Measurements from ENCODE around the gene VPS72.
A peak's percentile ranks its signal among the peaks of the same experiment; 100 is the strongest.
"Not testable (repeated sequence)": the region's sequence is repeated elsewhere in the genome, so short reads cannot be mapped to it uniquely, and the experiment has no call there.

VPS72 gene

GRCh38 chr1:151189637-151190445 is at the start of gene VPS72:
TSS of gene VPS72 (minus strand) at chr1:151190197. CDS start at chr1:151190121, 76 bp downstream.
- peak; percentile 80 for DNase-seq (ENCODE audit: low read depth)

- no peak for DNase-seq (ENCODE audit: low read depth)
Measured at GRCh38 chr1:151238467-151238739, 48.4 kb upstream of the VPS72 start.

- no peak for DNase-seq (ENCODE audit: low read depth)
Measured at GRCh38 chr1:151237678-151238466, 47.9 kb upstream of the VPS72 start.

GRCh38 chr1:151235235-151235634 is 45.2 kb upstream of the VPS72 start:
- DNase-seq (ENCODE audit: low read depth): no peak

GRCh38 chr1:151222130-151222529 is 32.1 kb upstream of the VPS72 start:
- no peak for DNase-seq (ENCODE audit: low read depth)

- DNase-seq (ENCODE audit: low read depth): no peak
Measured at GRCh38 chr1:151221616-151222015, 31.6 kb upstream of the VPS72 start.

GRCh38 chr1:151213560-151213959 is 23.6 kb upstream of the VPS72 start:
- no peak for DNase-seq (ENCODE audit: low read depth)

GRCh38 chr1:151211972-151212705 is 22.1 kb upstream of the VPS72 start:
- no peak for DNase-seq (ENCODE audit: low read depth)

DNA sequence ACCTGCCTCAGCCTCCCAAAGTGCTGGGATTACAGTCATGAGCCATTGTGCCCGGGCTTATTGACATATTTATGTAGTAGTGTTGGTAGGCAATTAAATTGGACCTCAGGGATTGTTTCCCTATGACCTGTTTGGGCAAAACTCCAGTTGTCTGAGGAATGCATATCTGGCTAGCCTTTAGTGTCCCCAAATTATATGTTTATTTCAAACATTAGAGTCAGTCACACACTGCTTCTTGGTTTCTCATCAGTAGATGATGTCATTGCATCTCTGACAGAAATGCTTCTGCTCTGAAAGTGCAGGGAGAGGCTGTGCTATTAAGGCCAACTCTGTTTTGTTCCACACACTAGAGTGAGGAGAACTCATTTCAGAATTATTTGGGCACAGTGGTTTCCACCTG is 20.8 kb upstream of the VPS72 start:
- DNase-seq (ENCODE audit: low read depth): no peak

DNA sequence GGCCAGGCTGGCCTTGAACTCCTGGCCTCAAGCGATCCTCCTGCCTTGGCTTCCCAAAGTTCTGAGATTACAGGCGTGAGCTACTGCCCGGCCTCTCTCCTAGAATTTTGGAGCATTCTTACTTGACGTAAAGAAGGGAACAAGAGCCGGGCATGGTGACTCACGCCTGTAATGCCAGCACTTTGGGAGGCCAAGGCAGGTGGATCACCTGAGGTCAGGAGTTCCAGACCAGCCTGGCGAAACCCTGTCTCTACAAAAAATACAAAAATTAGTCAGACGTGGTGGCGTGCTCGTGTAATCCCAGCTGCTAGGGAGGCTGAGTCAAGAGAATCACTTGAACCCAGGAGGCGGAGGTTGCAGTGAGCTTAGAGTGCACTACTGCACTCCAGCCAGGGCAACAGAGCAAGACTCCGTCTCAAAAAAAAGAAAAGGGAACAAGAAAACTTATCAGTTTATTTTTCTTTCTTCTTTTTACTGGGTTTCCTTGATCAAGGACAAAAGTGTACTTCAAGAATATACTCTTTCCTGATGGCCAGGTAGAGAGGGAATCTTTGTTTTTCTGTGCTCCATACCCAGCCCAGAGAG is 15.5 kb upstream of the VPS72 start:
- not testable (repeated sequence) for DNase-seq (ENCODE audit: low read depth)

GRCh38 chr1:151199873-151200581 is 10.0 kb upstream of the VPS72 start:
- DNase-seq (ENCODE audit: low read depth): no peak

DNA sequence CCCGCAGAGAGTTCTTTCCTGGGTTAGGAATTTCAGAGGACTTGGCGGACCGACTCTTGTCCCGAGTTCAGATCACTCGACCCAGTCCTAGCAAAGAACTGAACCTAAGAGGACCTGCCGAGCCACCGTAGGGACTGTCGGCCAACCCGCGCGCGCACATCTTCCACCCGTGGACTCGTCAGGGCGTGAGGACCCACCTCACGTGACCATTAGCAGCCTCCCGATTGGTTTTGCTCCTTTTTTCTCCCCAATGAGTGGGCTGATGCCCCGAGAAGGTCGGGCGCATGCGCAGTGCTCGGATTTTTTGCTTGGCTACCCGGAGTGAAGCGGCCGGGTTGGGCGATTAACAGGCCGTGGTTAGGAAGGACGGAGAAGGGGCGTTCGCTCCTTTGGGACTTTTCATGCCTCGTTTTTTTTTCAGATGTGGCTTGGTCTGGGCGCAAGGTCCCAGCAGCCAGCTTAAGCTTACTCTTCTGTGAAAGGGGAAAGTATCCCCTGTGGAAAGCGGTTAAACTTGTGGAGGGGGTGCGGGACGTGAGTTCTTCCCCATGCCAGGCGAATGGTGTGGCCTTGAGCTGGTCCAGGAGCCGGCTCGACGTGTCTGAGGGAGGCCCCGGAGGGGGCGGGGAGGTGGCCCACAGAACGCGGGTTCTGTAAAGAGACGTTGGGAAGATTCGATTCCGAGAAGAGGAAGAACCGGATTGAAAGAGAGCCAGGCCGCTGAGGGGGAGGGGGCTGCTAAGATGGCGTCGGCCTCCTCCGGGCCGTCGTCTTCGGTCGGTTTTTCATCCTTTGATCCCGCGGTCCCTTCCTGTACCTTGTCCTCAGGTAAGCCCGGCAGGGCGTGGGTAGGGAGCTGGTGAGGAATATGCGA is 8.5 kb upstream of the VPS72 start, which contains the start of gene PIP5K1A:
Gene PIP5K1A (plus strand): TSS at position 299 of the 874 bp plus-strand sequence. CDS start 445 bp downstream, at position 744.
- DNase-seq (ENCODE audit: low read depth): peak; percentile 99

GRCh38 chr1:151197863-151198253 is 7.9 kb upstream of the VPS72 start:
- DNase-seq (ENCODE audit: low read depth): no peak

GRCh38 chr1:151196292-151196800 is 6.3 kb upstream of the VPS72 start:
- DNase-seq (ENCODE audit: low read depth): peak; percentile 24

DNA sequence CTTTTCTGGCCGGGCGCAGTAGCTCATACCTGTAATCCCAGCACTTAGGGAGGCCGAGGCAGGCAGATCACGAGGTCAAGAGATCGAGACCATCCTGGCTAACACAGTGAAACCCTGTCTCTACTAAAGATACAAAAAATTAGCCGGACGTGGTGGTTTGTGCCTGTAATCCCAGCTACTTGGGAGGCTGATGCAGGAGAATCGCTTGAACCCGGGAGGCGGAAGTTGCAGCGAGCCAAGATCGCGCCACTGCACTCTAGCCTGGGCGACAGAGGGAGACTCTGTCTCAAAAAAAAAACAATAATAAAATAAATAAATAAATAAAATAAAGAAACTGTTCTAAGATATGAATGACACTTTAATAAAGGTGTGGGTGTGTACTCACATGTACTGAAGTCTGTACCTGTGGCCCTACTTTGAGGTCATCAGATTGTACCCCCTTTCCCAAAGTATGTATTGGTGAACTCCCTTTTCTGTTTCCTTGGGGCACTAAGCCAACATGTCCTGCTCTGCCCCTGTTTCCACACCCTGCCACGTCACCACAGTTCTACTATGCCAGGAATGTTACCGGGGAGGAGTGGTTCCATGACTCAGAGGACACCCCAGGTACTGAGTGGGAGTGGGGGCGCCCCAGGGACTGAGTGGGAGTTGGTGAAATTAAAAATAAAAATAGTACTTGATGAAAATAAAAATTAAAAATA is 5.0 kb upstream of the VPS72 start:
- DNase-seq (ENCODE audit: low read depth): not testable (repeated sequence)

GRCh38 chr1:151193856-151194255 is 3.9 kb upstream of the VPS72 start:
- no peak for DNase-seq (ENCODE audit: low read depth)

DNA sequence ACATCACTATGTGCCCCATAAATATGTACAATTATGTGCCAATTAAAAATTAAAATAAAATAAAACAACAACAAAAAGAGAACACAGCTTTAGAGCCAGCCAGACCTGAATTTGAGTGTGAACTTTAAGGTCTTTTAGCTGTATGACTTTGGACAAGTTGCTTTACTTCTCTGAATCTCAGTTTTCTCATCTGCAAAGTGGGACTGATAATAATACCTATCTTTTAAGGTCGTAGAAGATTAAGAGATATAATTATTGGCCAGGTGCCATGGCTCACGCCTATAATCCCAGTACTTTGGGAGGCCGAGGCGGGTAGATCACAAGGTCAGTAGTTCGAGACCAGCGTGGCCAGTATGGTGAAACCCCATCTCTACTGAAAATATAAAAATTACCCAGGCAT is 3.3 kb upstream of the VPS72 start:
- no peak for DNase-seq (ENCODE audit: low read depth)

GRCh38 chr1:151192047-151192446 is 2.0 kb upstream of the VPS72 start:
- DNase-seq (ENCODE audit: low read depth): no peak

GRCh38 chr1:151188667-151189066 is 1.3 kb downstream of the VPS72 start:
- not testable (repeated sequence) for DNase-seq (ENCODE audit: low read depth)

- DNase-seq (ENCODE audit: low read depth): no peak
Measured at GRCh38 chr1:151187205-151187604, 2.8 kb downstream of the VPS72 start.

All from activated gamma-delta T cell treated with anti-CD3 and anti-CD28 coated beads, Interleukin-2, amount 50 U/mL, for 16 hours (primary cell).